GM23248 (cell line): ENCODE data around the gene FIP1L1. TPM values are rescaled to one million over a fixed set of nuclear protein-coding genes. Genes with fewer than 3 reads are reported as not detected.
A peak's percentile ranks its signal among the peaks of the same experiment; 100 is the strongest.

Experiments used
- DNase-seq: peaks from one replicate; pipeline ENCODE4 v3.0.0-alpha.2; 2015
- H2AFZ ChIP-seq: fragments of 200-600 bp; sonication (generic); 2 replicates; pipeline ENCODE4 v1.6.1; 2016; ENCODE audit warnings: antibody characterized with exemption
- H3F3A ChIP-seq: fragments of 200-600 bp; sonication (generic); 2 replicates; pipeline ENCODE4 v1.6.1; 2016; ENCODE audit warnings: mild to moderate bottlenecking, antibody characterized with exemption, mixed run types; ENCODE audit not compliant: insufficient read depth
- H3K27ac ChIP-seq: fragments of 200-600 bp; sonication (generic); 2 replicates; pipeline ENCODE4 v1.5.1; 2016; ENCODE audit warnings: mild to moderate bottlenecking
- H3K27me3 ChIP-seq: fragments of 200-600 bp; sonication (generic); replicated peaks from 2 replicates; pipeline ENCODE4 v1.6.1; 2016; ENCODE audit warnings: mild to moderate bottlenecking; ENCODE audit not compliant: insufficient read depth
- H3K36me3 ChIP-seq: fragments of 200-600 bp; sonication (generic); 2 replicates; pipeline ENCODE4 v1.6.1; 2016; ENCODE audit warnings: low read depth, mild to moderate bottlenecking
- H3K4me1 ChIP-seq: fragments of 200-600 bp; sonication (generic); 2 replicates; pipeline ENCODE4 v1.6.1; 2016; ENCODE audit warnings: mild to moderate bottlenecking; ENCODE audit not compliant: insufficient read depth
- H3K4me2 ChIP-seq: fragments of 200-600 bp; sonication (generic); one replicate; pipeline ENCODE4 v1.6.1; 2016; ENCODE audit warnings: mild to moderate bottlenecking; ENCODE audit not compliant: unreplicated experiment
- H3K4me3 ChIP-seq: fragments of 200-600 bp; sonication (generic); 2 replicates; pipeline ENCODE4 v1.5.1; 2016; ENCODE audit warnings: mild to moderate bottlenecking
- H3K79me2 ChIP-seq: fragments of 200-600 bp; sonication (generic); 2 replicates; pipeline ENCODE4 v1.6.1; 2016; ENCODE audit warnings: mild to moderate bottlenecking; ENCODE audit not compliant: insufficient read depth
- H3K9ac ChIP-seq: fragments of 200-600 bp; sonication (generic); 2 replicates; pipeline ENCODE4 v1.6.1; 2016; ENCODE audit warnings: mild to moderate bottlenecking
- H3K9me2 ChIP-seq: fragments of 200-600 bp; sonication (generic); 2 replicates; pipeline ENCODE4 v1.6.1; 2016; ENCODE audit warnings: mixed run types, mild to moderate bottlenecking, moderate library complexity; ENCODE audit not compliant: insufficient read depth
- H3K9me3 ChIP-seq: fragments of 200-600 bp; sonication (generic); one replicate; pipeline ENCODE4 v1.6.1; 2017; ENCODE audit warnings: low read depth
- H4K20me1 ChIP-seq: fragments of 200-600 bp; sonication (generic); 2 replicates; pipeline ENCODE4 v1.6.0; 2016; ENCODE audit not compliant: insufficient read depth
- EZH2 ChIP-seq: fragments of 200-600 bp; sonication (generic); IDR thresholded peaks from 2 replicates; pipeline ENCODE4 v1.6.1; 2018; ENCODE audit warnings: antibody characterized with exemption, mild to moderate bottlenecking; ENCODE audit not compliant: insufficient read depth, poor library complexity, severe bottlenecking
- EZH2phosphoT487 ChIP-seq: fragments of 200-600 bp; sonication (generic); IDR thresholded peaks from 2 replicates; pipeline ENCODE4 v1.6.1; 2018; ENCODE audit warnings: antibody characterized with exemption, moderate library complexity, mild to moderate bottlenecking, low read depth; ENCODE audit not compliant: insufficient read depth
- WGBS, 2 experiments: methylation state at CpG; one replicate each; pipeline ENCODE4 v1.1.6; 2015 to 2017; ENCODE audit warnings: low lambda C conversion rate in 2 of 2, low coverage in 1 of 2; ENCODE audit errors: missing lambda C conversion rate in 2 of 2; 5-methylcytosine and 5-hydroxymethylcytosine counted together
- in situ Hi-C: fragments of 300-500 bp; cut with MboI; formaldehyde crosslinking; loops from 2 replicates; pipeline ENCODE4 v1.15.0; 2020
- polyA plus RNA-seq: library from polyadenylated mRNA; unstranded; fragments of >200 nt; fragmentation: Nextera tagmentation; extraction: Ambion mirVana; gene quantifications from 2 replicates; pipeline ENCODE4 v1.2.1, GENCODE V29; 2016
- total RNA-seq: library from RNA; depleted of rRNA; stranded (reverse); fragments of >200 nt; shearing (Covaris generic); gene quantifications from 2 replicates; pipeline ENCODE4 v1.2.3, GENCODE V29; 2014

FIP1L1 gene
- total and polyA plus RNA-seq, 2 experiments from 2014 or later, result 55.2 to 67.6 TPM

GRCh38 chr4:53505947-53506346 is 128.5 kb downstream of the FIP1L1 start:
- WGBS, 2 experiments, result 81 to 83% methylated on average over 2 of the region's 2 CpGs
- Histone ChIP-seq H3K9me3 (no peaks in the 10 kb centered on the region), H3K27ac (no peak overlapping the region), H3K79me2 (no peaks in the 10 kb centered on the region), H3F3A (no peaks in the 10 kb centered on the region), H3K27me3 (no peaks in the 10 kb centered on the region), H3K4me3 (no peak overlapping the region), H3K4me2 (no peak overlapping the region), H4K20me1 (no peaks in the 10 kb centered on the region), H3K36me3 (no peaks in the 10 kb centered on the region), H3K9ac (no peak overlapping the region), H3K4me1 (peaks cover 10% of the 10 kb centered on the region), H3K9me2 (no peaks in the 10 kb centered on the region), H2AFZ (no peak overlapping the region)
- in situ Hi-C loops, result no loop called here
- DNase-seq, result no peak
- no peak for TF ChIP-seq EZH2phosphoT487
- no peak for TF ChIP-seq EZH2

GRCh38 chr4:53507058-53507457 is 129.6 kb downstream of the FIP1L1 start:
- Histone ChIP-seq H3K9ac (no peak overlapping the region), H3K79me2 (no peaks in the 10 kb centered on the region), H3K4me2 (no peak overlapping the region), H4K20me1 (no peaks in the 10 kb centered on the region), H3K36me3 (no peaks in the 10 kb centered on the region), H3K4me1 (peaks cover 10% of the 10 kb centered on the region), H3K4me3 (no peak overlapping the region), H2AFZ (no peak overlapping the region), H3K9me3 (no peaks in the 10 kb centered on the region), H3K9me2 (no peaks in the 10 kb centered on the region), H3K27me3 (no peaks in the 10 kb centered on the region), H3K27ac (no peak overlapping the region), H3F3A (no peaks in the 10 kb centered on the region)
- TF ChIP-seq EZH2phosphoT487 (no peak), EZH2 (no peak)
- 98 to 99% methylated on average over 7 of the region's 7 CpGs for WGBS, 2 experiments
- no peak for DNase-seq
- in situ Hi-C loops, result no loop called here

DNA sequence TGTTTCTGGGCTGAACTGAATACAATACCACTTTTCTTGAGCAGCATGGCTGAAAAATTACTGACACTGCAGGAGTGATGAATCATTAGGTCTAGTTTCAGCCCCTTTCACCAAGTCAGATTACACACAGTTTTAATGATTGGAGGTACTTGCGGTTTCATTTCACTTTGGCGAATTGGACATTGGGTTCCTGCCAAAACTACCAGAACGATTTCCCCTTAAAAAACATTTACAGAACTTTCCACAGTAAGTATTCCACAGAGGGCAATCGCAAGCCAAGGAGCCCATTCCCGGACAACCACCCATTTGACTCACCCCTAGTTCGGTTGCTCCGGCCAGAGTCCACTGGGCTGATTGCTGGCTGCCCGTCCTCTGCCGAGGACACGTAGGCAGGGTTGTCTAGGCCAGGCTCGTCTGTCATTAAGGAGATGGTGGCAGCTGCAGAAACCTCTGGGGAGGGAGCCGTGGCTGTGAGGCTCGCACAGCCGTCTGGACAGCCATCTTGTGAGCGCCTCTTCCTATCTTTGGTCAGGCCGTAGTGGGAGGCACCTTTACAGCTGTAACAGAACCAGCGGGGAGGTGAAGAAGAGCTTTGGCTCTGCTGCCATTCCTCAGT is 130.3 kb downstream of the FIP1L1 start:
- H3K27ac ChIP-seq, result peak overlapping the region; percentile 13; the same call in 1 of the 2 replicates
- H3K4me1 ChIP-seq, result peaks cover 10% of the 10 kb centered on the region
- H4K20me1 ChIP-seq, result no peaks in the 10 kb centered on the region
- no peaks in the 10 kb centered on the region for H3K36me3 ChIP-seq
- H3K9me2 ChIP-seq, result no peaks in the 10 kb centered on the region
- no peaks in the 10 kb centered on the region for H3K79me2 ChIP-seq
- DNase-seq, result peak; percentile 9
- no peak overlapping the region for H3K9ac ChIP-seq
- no peaks in the 10 kb centered on the region for H3F3A ChIP-seq
- H3K9me3 ChIP-seq, result no peaks in the 10 kb centered on the region
- H3K27me3 ChIP-seq, result no peaks in the 10 kb centered on the region
- TF ChIP-seq EZH2phosphoT487 (no peak), EZH2 (no peak)
- WGBS, 2 experiments, result 96% methylated on average over 17 of the region's 17 CpGs
- in situ Hi-C loops, result no loop called here
- no peak overlapping the region for H3K4me3 ChIP-seq
- H2AFZ ChIP-seq, result no peak overlapping the region
- H3K4me2 ChIP-seq, result no peak overlapping the region

DNA sequence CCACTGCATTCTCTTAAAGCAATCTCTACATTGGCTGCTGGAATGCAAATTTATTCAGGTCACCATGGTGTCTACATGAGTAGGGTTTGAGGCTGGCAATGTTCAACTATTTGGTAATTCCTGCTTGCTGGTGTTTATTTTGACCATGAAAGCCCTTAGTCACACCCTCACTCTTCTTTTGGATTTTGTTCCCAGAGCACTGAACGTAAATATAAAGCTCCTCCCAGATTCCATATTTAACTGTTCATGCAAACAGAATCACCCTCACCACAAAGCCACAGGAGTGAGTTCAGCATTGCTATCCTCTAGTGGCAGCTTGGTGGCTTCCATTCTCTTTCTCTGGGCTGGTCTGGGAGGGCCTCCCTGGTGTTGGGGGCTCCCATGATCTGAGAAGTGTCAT is 131.0 kb downstream of the FIP1L1 start:
- Histone ChIP-seq H4K20me1 (no peaks in the 10 kb centered on the region), H2AFZ (no peak overlapping the region), H3K4me3 (no peak overlapping the region), H3K27ac (peak overlapping the region; percentile 13), H3K9me3 (no peaks in the 10 kb centered on the region), H3K36me3 (no peaks in the 10 kb centered on the region), H3K27me3 (no peaks in the 10 kb centered on the region), H3K4me1 (peaks cover 10% of the 10 kb centered on the region), H3K9me2 (no peaks in the 10 kb centered on the region), H3K79me2 (no peaks in the 10 kb centered on the region), H3K4me2 (no peak overlapping the region), H3F3A (no peaks in the 10 kb centered on the region), H3K9ac (no peak overlapping the region)
- 36 to 55% methylated on average over 1 of the region's 1 CpG for WGBS, 2 experiments
- in situ Hi-C loops, result no loop called here
- DNase-seq, result peak; percentile 70
- TF ChIP-seq EZH2phosphoT487, result no peak
- no peak for TF ChIP-seq EZH2
